CD4-positive, alpha-beta T cell treated with Interleukin-1 beta for 1 hour (primary cell): ENCODE measurements around the gene PARD6B.

Experiments
- DNase-seq, 2 donors: peaks; one replicate each; pipeline ENCODE4 v3.0.0-alpha.2; 2020 to 2022

PARD6B gene

GRCh38 chr20:50724851-50725723 lies 6.3 kb upstream of the PARD6B start:
- no peak for DNase-seq

- no peak for DNase-seq
Observed at GRCh38 chr20:50725724-50726005, 5.7 kb upstream of the PARD6B start.

GRCh38 chr20:50726955-50727791 lies 4.2 kb upstream of the PARD6B start:
- DNase-seq: no peak

GRCh38 chr20:50727792-50728485 lies 3.4 kb upstream of the PARD6B start:
- DNase-seq: no peak

GRCh38 chr20:50728486-50728980 lies 2.8 kb upstream of the PARD6B start:
- no peak for DNase-seq

GRCh38 chr20:50728981-50729874 lies 2.2 kb upstream of the PARD6B start:
- no peak for DNase-seq

- DNase-seq: no peak
Observed at GRCh38 chr20:50729901-50730764, 1.2 kb upstream of the PARD6B start.

GRCh38 chr20:50730765-50731054 lies 670 bp upstream of the PARD6B start:
- no peak for DNase-seq

- no peak for DNase-seq
Observed at GRCh38 chr20:50731930-50732690, 730 bp downstream of the PARD6B start.

- DNase-seq: no peak
Observed at GRCh38 chr20:50733644-50734349, 2.4 kb downstream of the PARD6B start.

- no peak for DNase-seq
Observed at GRCh38 chr20:50734730-50735679, 3.6 kb downstream of the PARD6B start.

- DNase-seq: no peak
Observed at GRCh38 chr20:50735813-50736212, 4.4 kb downstream of the PARD6B start.

GRCh38 chr20:50737352-50737751 lies 6.0 kb downstream of the PARD6B start:
- DNase-seq: no peak

- DNase-seq: no peak
Observed at GRCh38 chr20:50743087-50743486, 11.7 kb downstream of the PARD6B start.

GRCh38 chr20:50744143-50744792 lies 12.9 kb downstream of the PARD6B start:
- no peak for DNase-seq

- DNase-seq: no peak
Observed at GRCh38 chr20:50745634-50746137, 14.3 kb downstream of the PARD6B start.

GRCh38 chr20:50746138-50746940 lies 15.0 kb downstream of the PARD6B start:
- DNase-seq: no peak
